ENCODE measurements around the gene RBSN. TPM values are rescaled to one million over a fixed set of nuclear protein-coding genes. Genes with fewer than 3 reads are reported as not detected.

The RBSN gene
- total and polyA plus RNA-seq, 2 donors (not counting 1 experiment from before 2014, with no cell fraction given), result 10.0 to 26.8 TPM

- no peaks in the 10 kb centered on the region for H3K4me1 ChIP-seq (ENCODE audit: control insufficient read depth, extremely low read depth, insufficient read depth, low read length)
- H3K4me3 ChIP-seq (replicated peaks in 1 of 4; ENCODE audit: control extremely low read depth in 1 of 4, insufficient read depth in 1 of 4, low read depth in 3 of 4, low read length in 4 of 4), result no peak overlapping the region
- no peaks in the 10 kb centered on the region for H4K20me1 ChIP-seq (ENCODE audit: control insufficient read depth, extremely low read depth, insufficient read depth, low read length)
- TF ChIP-seq CTCF (conservative IDR thresholded peaks at IDR 0.05 in 1 of 2, IDR thresholded peaks at IDR 0.05 in 1 of 2; ENCODE audit: low read depth in 1 of 2, low read length in 2 of 2) (no peak), EZH2 (IDR thresholded peaks at IDR 0.05; ENCODE audit: low read length, missing control alignments) (no peak)
- H2AFZ ChIP-seq (ENCODE audit: low read length), result no peak overlapping the region
- H3K4me2 ChIP-seq (ENCODE audit: extremely low read depth, insufficient read depth, low read length), result no peak overlapping the region
- no peak overlapping the region for H3K9ac ChIP-seq (ENCODE audit: insufficient read depth, low read length)
- DNase-seq (ENCODE audit: low read depth in 2 of 2), result no peak
- no peaks in the 10 kb centered on the region for H3K79me2 ChIP-seq (ENCODE audit: control insufficient read depth, insufficient read depth, low read length)
- H3K27me3 ChIP-seq (ENCODE audit: control insufficient read depth, insufficient read depth, low read length), result no peaks in the 10 kb centered on the region
- H3K27ac ChIP-seq (ENCODE audit: insufficient read depth, low read length), result no peak overlapping the region
- H3K36me3 ChIP-seq (ENCODE audit: control insufficient read depth, insufficient read depth, low read length), result peaks cover 5% of the 10 kb centered on the region
- no peaks in the 10 kb centered on the region for H3K9me3 ChIP-seq (ENCODE audit: control insufficient read depth, insufficient read depth, low read depth, low read length)
Measured at GRCh38 chr3:15023719-15024118, 75.2 kb downstream of the RBSN start.

GRCh38 chr3:15023249-15023648 is 75.7 kb downstream of the RBSN start:
- Histone ChIP-seq H3K27me3 (ENCODE audit: control insufficient read depth, insufficient read depth, low read length) (no peaks in the 10 kb centered on the region), H3K9ac (ENCODE audit: insufficient read depth, low read length) (no peak overlapping the region), H3K27ac (ENCODE audit: insufficient read depth, low read length) (no peak overlapping the region), H2AFZ (ENCODE audit: low read length) (no peak overlapping the region), H3K4me1 (ENCODE audit: control insufficient read depth, extremely low read depth, insufficient read depth, low read length) (no peaks in the 10 kb centered on the region), H3K4me2 (ENCODE audit: extremely low read depth, insufficient read depth, low read length) (no peak overlapping the region), H3K36me3 (ENCODE audit: control insufficient read depth, insufficient read depth, low read length) (peaks cover 5% of the 10 kb centered on the region), H4K20me1 (ENCODE audit: control insufficient read depth, extremely low read depth, insufficient read depth, low read length) (no peaks in the 10 kb centered on the region), H3K79me2 (ENCODE audit: control insufficient read depth, insufficient read depth, low read length) (no peaks in the 10 kb centered on the region), H3K9me3 (ENCODE audit: control insufficient read depth, insufficient read depth, low read depth, low read length) (no peaks in the 10 kb centered on the region), H3K4me3 (replicated peaks in 1 of 4; ENCODE audit: control extremely low read depth in 1 of 4, insufficient read depth in 1 of 4, low read depth in 3 of 4, low read length in 4 of 4) (no peak overlapping the region)
- no peak for DNase-seq (ENCODE audit: low read depth in 2 of 2)
- no peak for TF ChIP-seq CTCF (conservative IDR thresholded peaks at IDR 0.05 in 1 of 2, IDR thresholded peaks at IDR 0.05 in 1 of 2; ENCODE audit: low read depth in 1 of 2, low read length in 2 of 2)
- no peak for TF ChIP-seq EZH2 (IDR thresholded peaks at IDR 0.05; ENCODE audit: low read length, missing control alignments)

Other genes with a start within 250 kb of the RBSN start
- 20.0 and 27.9 TPM in 2 replicates for gene NR2C2, start 151.6 kb downstream of the RBSN start, total RNA-seq
- 13.5 and 15.0 TPM in 2 replicates for gene NR2C2, start 151.6 kb downstream of the RBSN start, polyA plus RNA-seq
- gene MRPS25, start 33.8 kb downstream of the RBSN start, total RNA-seq, result 11.6 and 16.5 TPM in 2 replicates
- gene MRPS25, start 33.8 kb downstream of the RBSN start, polyA plus RNA-seq, result 17.4 and 23.2 TPM in 2 replicates
- 38.0 and 39.0 TPM in 2 replicates for gene CAPN7, start 107.1 kb upstream of the RBSN start, total RNA-seq
- gene CAPN7, start 107.1 kb upstream of the RBSN start, polyA plus RNA-seq, result 21.1 and 25.9 TPM in 2 replicates
- 8.2 and 12.9 TPM in 2 replicates for gene SH3BP5, start 233.4 kb upstream of the RBSN start, total RNA-seq
- gene SH3BP5, start 233.4 kb upstream of the RBSN start, polyA plus RNA-seq, result 6.7 and 12.6 TPM in 2 replicates